Endothelial cell (in vitro differentiated cells): Measurements from ENCODE around the gene ZNF555. TPM values are rescaled to one million over a fixed set of nuclear protein-coding genes. Genes with fewer than 3 reads are reported as not detected.
"Not testable (repeated sequence)": the region's sequence is repeated elsewhere in the genome, so short reads cannot be mapped to it uniquely, and the experiment has no call there.

ENCODE experiments used
- DNase-seq: peaks from one replicate; pipeline ENCODE4 v3.0.0; 2021; ENCODE audit warnings: low spot score
- H3K27ac Mint-ChIP-seq: one replicate; pipeline ENCODE4 v1.8.0; 2021; ENCODE audit warnings: mixed read lengths, inconsistent platforms; ENCODE audit not compliant: unreplicated experiment
- H3K27me3 Mint-ChIP-seq: one replicate; pipeline ENCODE4 v1.8.0; 2021; ENCODE audit warnings: mild to moderate bottlenecking, moderate library complexity, mixed read lengths, inconsistent platforms; ENCODE audit not compliant: unreplicated experiment
- H3K36me3 Mint-ChIP-seq: one replicate; pipeline ENCODE4 v1.8.0; 2021; ENCODE audit warnings: mild to moderate bottlenecking, low read depth, mixed read lengths, inconsistent platforms; ENCODE audit not compliant: unreplicated experiment
- H3K4me1 Mint-ChIP-seq: one replicate; pipeline ENCODE4 v1.8.0; 2021; ENCODE audit warnings: mild to moderate bottlenecking, mixed read lengths, inconsistent platforms; ENCODE audit not compliant: unreplicated experiment
- H3K4me3 Mint-ChIP-seq: one replicate; pipeline ENCODE4 v1.8.0; 2021; ENCODE audit warnings: mild to moderate bottlenecking, mixed read lengths, inconsistent platforms; ENCODE audit not compliant: unreplicated experiment
- H3K9me3 Mint-ChIP-seq: one replicate; pipeline ENCODE4 v1.8.0; 2021; ENCODE audit warnings: mixed read lengths, inconsistent platforms; ENCODE audit not compliant: unreplicated experiment
- long read RNA-seq: library from polyadenylated mRNA; unstranded; transcript quantifications from one replicate; pipeline ENCODE4 v2.0.0, GENCODE V29; 2020; ENCODE audit not compliant: unreplicated experiment
- total RNA-seq: library from RNA; stranded (reverse); fragmentation: NEBNext Ultra II Directional; extraction: Animal tissue kit (Norgen Biotek cat#: 25700); gene quantifications from one replicate; pipeline ENCODE4 v1.2.1, GENCODE V29; 2021; ENCODE audit not compliant: unreplicated experiment
- TF ChIP-seq, protein P1 (sequence below): fragments of 200-600 bp; sonication (generic); IDR thresholded peaks from one replicate; pipeline ENCODE4 v1.5.0; 2021; ENCODE audit warnings: antibody characterized with exemption; ENCODE audit not compliant: unreplicated experiment

Gene ZNF555
- 13.9 TPM for total RNA-seq
- long read RNA-seq, full-length matches to known transcripts: 7 of 9 reads
- long read RNA-seq, partial matches to known transcripts: 0 of 9 reads
- long read RNA-seq, other reads (novel, unspliced or antisense): 2 of 9 reads

DNA sequence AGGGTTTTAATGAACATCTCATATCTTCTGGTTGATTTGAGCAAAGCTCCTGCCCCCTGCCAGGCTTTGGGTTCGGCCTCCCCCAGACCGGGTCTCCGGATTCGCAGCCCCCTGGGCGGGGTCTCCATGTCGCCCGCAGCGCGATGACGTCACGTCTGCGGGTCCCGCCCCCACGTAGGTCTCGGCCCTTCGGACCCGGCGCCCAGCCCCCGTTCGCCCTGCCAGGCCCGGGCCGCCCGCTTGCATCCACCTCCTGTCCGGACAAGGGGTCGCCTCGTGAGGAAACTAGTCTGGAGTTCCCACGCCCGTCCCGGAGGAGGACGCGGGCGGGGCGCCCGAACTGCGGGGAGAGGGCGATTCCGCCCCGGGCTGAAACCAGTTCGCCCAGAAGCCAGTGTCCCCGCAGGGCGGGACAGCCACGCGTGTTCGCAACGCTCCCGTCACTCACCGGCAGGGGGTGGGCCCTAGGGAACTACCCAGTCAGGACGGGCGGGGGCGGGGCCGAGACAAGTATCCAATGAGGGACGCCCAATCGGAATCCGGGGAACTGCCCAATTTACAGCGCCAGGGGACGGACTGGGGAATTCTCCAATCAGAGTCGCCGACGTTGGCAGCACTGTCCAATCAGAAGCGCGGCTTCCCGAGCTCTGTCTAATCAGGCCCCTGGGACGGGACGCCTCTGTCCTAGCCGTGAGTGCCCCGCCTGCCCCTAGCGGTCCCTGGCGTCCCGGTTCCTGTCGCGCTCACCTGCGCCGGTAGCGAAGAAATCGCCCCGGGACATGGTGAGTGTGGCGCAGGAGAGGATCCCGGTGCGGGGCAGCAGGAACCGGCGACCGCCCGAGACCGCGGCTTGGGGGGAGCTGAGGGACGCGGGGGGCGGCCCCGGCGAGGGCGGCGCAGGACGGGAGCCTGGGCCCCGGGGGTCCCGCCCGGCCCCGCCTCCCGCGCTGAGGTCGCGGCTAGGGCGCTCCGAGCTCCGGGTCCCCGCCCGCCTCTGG is at the start of gene ZNF555:
TSS of gene ZNF555 (plus strand) at position 682 of the 998 bp plus-strand sequence. CDS start at position 780, 98 bp downstream.
- Mint-ChIP-seq H3K27ac (peak within 1 kb of the TSS; percentile 30), H3K36me3 (peaks cover 38% of the 10 kb centered on the region), H3K4me1 (peaks cover 5% of the 10 kb centered on the region), H3K9me3 (peaks cover 23% of the 10 kb centered on the region), H3K27me3 (peaks cover 4% of the 10 kb centered on the region), H3K4me3 (peak within 1 kb of the TSS; percentile 92)
- TF ChIP-seq, protein P1, sequence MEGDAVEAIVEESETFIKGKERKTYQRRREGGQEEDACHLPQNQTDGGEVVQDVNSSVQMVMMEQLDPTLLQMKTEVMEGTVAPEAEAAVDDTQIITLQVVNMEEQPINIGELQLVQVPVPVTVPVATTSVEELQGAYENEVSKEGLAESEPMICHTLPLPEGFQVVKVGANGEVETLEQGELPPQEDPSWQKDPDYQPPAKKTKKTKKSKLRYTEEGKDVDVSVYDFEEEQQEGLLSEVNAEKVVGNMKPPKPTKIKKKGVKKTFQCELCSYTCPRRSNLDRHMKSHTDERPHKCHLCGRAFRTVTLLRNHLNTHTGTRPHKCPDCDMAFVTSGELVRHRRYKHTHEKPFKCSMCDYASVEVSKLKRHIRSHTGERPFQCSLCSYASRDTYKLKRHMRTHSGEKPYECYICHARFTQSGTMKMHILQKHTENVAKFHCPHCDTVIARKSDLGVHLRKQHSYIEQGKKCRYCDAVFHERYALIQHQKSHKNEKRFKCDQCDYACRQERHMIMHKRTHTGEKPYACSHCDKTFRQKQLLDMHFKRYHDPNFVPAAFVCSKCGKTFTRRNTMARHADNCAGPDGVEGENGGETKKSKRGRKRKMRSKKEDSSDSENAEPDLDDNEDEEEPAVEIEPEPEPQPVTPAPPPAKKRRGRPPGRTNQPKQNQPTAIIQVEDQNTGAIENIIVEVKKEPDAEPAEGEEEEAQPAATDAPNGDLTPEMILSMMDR: peak; percentile 69
- peak; percentile 95 for DNase-seq

DNA sequence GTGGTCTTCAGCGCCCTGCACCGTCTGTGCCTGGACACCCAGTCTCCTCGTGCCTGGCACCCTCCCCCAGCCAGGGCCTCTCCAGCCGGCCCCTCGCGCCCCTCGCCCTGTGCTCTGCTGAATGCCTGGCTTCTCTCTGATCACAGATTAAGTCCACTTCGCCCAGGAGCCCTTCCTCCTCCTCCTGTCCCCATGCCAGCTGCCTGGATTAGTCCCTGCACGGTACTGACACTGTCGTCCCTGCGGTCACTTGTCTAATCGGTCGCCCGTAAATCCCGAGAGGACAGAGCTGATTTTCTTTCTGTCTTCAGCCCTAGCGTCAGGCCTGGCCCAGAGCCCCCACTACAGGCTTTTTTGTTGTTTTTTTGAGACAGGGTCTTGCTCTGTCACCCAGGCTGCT is 49.4 kb upstream of the ZNF555 start:
- TF ChIP-seq, protein P1: no peak
- no peaks in the 10 kb centered on the region for H3K9me3 Mint-ChIP-seq
- no peak for DNase-seq
- H3K36me3 Mint-ChIP-seq: peaks cover 17% of the 10 kb centered on the region
- H3K4me1 Mint-ChIP-seq: peaks cover 6% of the 10 kb centered on the region
- peaks cover 6% of the 10 kb centered on the region for H3K27me3 Mint-ChIP-seq
- no peak overlapping the region for H3K27ac Mint-ChIP-seq
- no peak overlapping the region for H3K4me3 Mint-ChIP-seq

DNA sequence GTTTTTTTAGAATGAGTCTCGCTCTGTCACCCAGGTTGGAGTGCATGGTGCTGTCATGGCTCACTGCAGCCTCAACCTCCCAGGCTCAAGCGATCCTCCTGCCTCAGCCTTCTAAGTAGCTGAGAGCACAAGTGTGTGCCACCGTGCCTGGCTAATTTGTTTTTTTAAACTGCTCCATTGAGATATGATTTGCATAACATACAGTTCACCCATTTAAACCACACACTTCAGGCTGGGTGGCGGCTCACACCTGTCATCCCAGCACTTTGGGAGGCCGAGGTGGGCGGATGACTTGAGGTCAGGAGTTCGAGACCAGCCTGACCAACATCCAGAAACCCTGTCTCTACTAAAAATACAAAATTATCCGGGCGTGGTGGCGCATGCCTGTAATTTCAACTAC is 48.6 kb upstream of the ZNF555 start:
- not testable (repeated sequence) for H3K9me3 Mint-ChIP-seq, H3K27me3 Mint-ChIP-seq, H3K4me1 Mint-ChIP-seq, H3K4me3 Mint-ChIP-seq, H3K27ac Mint-ChIP-seq, DNase-seq
- H3K36me3 Mint-ChIP-seq: peaks cover 16% of the 10 kb centered on the region

DNA sequence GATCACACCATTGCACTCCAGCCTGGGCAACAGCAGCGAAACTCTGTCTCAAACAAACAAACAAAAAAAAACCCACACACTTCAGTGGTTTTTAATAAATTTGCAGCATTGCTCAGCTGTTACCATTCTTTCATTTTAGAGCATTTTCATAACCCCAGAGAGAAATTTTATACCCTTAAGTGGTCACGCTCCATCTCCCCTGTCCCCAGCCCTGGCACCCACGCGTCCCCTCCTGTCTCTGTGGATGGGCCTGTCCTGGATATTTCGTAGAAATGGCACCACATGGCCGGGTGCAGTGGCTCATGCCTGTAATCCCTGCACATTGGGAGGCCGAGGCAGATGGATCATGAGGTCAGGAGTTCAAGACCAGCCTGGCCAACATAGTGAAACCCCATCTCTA is 48.1 kb upstream of the ZNF555 start:
- Mint-ChIP-seq H3K4me1 (no peaks in the 10 kb centered on the region), H3K36me3 (peaks cover 16% of the 10 kb centered on the region), H3K9me3 (no peaks in the 10 kb centered on the region), H3K4me3 (no peak overlapping the region), H3K27me3 (peaks cover 8% of the 10 kb centered on the region), H3K27ac (no peak overlapping the region)
- TF ChIP-seq, protein P1: no peak
- no peak for DNase-seq

DNA sequence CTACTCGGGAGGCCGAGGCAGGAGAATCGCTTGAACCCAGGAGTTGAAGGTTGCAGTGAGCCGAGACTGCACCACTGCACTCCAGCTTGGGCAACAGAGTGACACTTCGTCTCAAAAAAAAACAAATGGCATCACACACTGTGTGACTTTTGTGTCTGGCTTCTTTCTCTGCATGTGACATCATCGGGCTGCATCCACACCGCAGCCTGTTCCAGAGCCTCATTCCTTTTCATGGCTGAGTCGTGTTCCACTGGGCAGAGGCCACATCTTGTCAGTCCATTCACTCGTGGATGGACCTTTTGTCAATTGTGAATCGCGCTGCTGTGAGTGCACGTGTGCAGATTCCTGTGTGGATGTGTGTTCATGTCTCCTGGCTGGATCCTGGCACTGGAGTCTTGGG is 47.7 kb upstream of the ZNF555 start:
- peaks cover 16% of the 10 kb centered on the region for H3K36me3 Mint-ChIP-seq
- H3K4me3 Mint-ChIP-seq: no peak overlapping the region
- H3K9me3 Mint-ChIP-seq: no peaks in the 10 kb centered on the region
- DNase-seq: no peak
- peaks cover 8% of the 10 kb centered on the region for H3K27me3 Mint-ChIP-seq
- TF ChIP-seq, protein P1: no peak
- H3K4me1 Mint-ChIP-seq: no peaks in the 10 kb centered on the region
- H3K27ac Mint-ChIP-seq: no peak overlapping the region
